Vagina (tissue), 2 donors: Measurements from ENCODE around the gene AGBL4.

Experiments
- POLR2A ChIP-seq, 2 donors: fragments of 450-650 bp; IDR thresholded peaks; one replicate each; pipeline ENCODE4 v1.6.1; 2017; ENCODE audit warnings: antibody characterized with exemption in 2 of 2, mild to moderate bottlenecking in 2 of 2, moderate library complexity in 2 of 2
- TF ChIP-seq, protein P1 (sequence below), 3 experiments: fragments of 450-650 bp in 2 of 3; fragments of 200-600 bp in 1 of 3; sonication (generic) in 1 of 3; IDR thresholded peaks; one replicate each; pipeline ENCODE4 v1.5.1; 2017 to 2019; ENCODE audit warnings: antibody characterized with exemption in 3 of 3, mild to moderate bottlenecking in 2 of 3, moderate library complexity in 2 of 3

DNA sequence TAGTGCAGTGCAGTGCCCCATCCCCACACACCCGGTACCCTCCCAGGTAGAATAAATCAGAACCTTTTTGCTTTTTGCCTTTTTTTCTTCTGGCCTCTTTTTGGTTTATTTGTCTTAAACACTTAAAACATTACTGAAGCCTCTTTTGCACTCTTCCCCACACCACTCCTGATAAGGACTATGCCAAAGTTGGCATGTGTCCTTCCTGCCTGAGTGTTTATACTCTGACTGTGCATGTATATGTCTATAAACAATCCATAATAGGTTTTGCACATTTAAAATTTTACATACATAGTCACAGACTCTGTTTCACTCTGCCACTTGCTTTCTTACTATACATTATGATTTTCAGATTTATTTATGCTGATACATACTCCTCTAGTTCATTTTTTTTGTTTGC, 1306.7 kb downstream of the AGBL4 start:
- TF ChIP-seq, protein P1, sequence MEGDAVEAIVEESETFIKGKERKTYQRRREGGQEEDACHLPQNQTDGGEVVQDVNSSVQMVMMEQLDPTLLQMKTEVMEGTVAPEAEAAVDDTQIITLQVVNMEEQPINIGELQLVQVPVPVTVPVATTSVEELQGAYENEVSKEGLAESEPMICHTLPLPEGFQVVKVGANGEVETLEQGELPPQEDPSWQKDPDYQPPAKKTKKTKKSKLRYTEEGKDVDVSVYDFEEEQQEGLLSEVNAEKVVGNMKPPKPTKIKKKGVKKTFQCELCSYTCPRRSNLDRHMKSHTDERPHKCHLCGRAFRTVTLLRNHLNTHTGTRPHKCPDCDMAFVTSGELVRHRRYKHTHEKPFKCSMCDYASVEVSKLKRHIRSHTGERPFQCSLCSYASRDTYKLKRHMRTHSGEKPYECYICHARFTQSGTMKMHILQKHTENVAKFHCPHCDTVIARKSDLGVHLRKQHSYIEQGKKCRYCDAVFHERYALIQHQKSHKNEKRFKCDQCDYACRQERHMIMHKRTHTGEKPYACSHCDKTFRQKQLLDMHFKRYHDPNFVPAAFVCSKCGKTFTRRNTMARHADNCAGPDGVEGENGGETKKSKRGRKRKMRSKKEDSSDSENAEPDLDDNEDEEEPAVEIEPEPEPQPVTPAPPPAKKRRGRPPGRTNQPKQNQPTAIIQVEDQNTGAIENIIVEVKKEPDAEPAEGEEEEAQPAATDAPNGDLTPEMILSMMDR (IDR thresholded peaks at IDR 0.05), result no peak
- TF ChIP-seq POLR2A (IDR thresholded peaks at IDR 0.05), result no peak
